NCI-H1092 treated with DMSO at 0.1 percent for 48 hours (cell line): Measurements from ENCODE around the gene PHACTR1.
"Not testable (repeated sequence)": the region's sequence is repeated elsewhere in the genome, so short reads cannot be mapped to it uniquely, and the experiment has no call there.

Experiments
- DNase-seq: peaks from one replicate; lab custom pipeline; 2025; lab: John Stamatoyannopoulos, UW

Gene PHACTR1

GRCh38 chr6:12716298-12716916, at the start of gene PHACTR1:
PHACTR1 (plus strand) TSS chr6:12716767.
- no peak for DNase-seq

GRCh38 chr6:12666886-12667285, 49.7 kb upstream of the PHACTR1 start:
- DNase-seq: no peak

GRCh38 chr6:12675931-12676330, 40.6 kb upstream of the PHACTR1 start:
- no peak for DNase-seq

- no peak for DNase-seq
Observed at GRCh38 chr6:12679341-12679740, 37.2 kb upstream of the PHACTR1 start.

GRCh38 chr6:12693122-12693521, 23.4 kb upstream of the PHACTR1 start:
- DNase-seq: no peak

GRCh38 chr6:12698298-12698697, 18.3 kb upstream of the PHACTR1 start:
- DNase-seq: no peak

GRCh38 chr6:12704946-12705345, 11.6 kb upstream of the PHACTR1 start:
- no peak for DNase-seq

- no peak for DNase-seq
Observed at GRCh38 chr6:12709116-12709515, 7.5 kb upstream of the PHACTR1 start.

GRCh38 chr6:12709556-12710232, 6.9 kb upstream of the PHACTR1 start:
- no peak for DNase-seq

- no peak for DNase-seq
Observed at GRCh38 chr6:12710921-12711320, 5.6 kb upstream of the PHACTR1 start.

GRCh38 chr6:12714022-12714421, 2.5 kb upstream of the PHACTR1 start:
- DNase-seq: no peak

GRCh38 chr6:12715437-12715836, 1.1 kb upstream of the PHACTR1 start:
- DNase-seq: no peak

- DNase-seq: no peak
Observed at GRCh38 chr6:12717356-12717755, 789 bp downstream of the PHACTR1 start.

GRCh38 chr6:12718015-12718414, 1.4 kb downstream of the PHACTR1 start:
- DNase-seq: no peak

- DNase-seq: no peak
Observed at GRCh38 chr6:12719017-12719416, 2.5 kb downstream of the PHACTR1 start.

- no peak for DNase-seq
Observed at GRCh38 chr6:12720310-12720709, 3.7 kb downstream of the PHACTR1 start.

GRCh38 chr6:12725263-12725662, 8.7 kb downstream of the PHACTR1 start:
- no peak for DNase-seq

- no peak for DNase-seq
Observed at GRCh38 chr6:12729467-12729866, 12.9 kb downstream of the PHACTR1 start.

- DNase-seq: not testable (repeated sequence)
Observed at GRCh38 chr6:12730809-12731208, 14.2 kb downstream of the PHACTR1 start.

- DNase-seq: no peak
Observed at GRCh38 chr6:12733876-12734275, 17.3 kb downstream of the PHACTR1 start.

- no peak for DNase-seq
Observed at GRCh38 chr6:12735786-12736185, 19.2 kb downstream of the PHACTR1 start.

GRCh38 chr6:12748411-12748810, 31.8 kb downstream of the PHACTR1 start:
- DNase-seq: no peak

GRCh38 chr6:12748815-12749521, 32.4 kb downstream of the PHACTR1 start:
- DNase-seq: peak; percentile 58
